Measurements from ENCODE around the gene GNA12. TPM values are rescaled to one million over a fixed set of nuclear protein-coding genes. Genes with fewer than 3 reads are reported as not detected.
A peak's percentile ranks its signal among the peaks of the same experiment; 100 is the strongest.
"Not testable (repeated sequence)": the region's sequence is repeated elsewhere in the genome, so short reads cannot be mapped to it uniquely, and the experiment has no call there.

GNA12 gene
- total and polyA plus RNA-seq, 9 of the 15 experiments (the other 6 are each of a cell fraction or from before 2014, with no cell fraction given), result 0.65 to 32.7 (median 9.6) TPM

- ChIA-PET POLR2A (interaction anchor here (0.6 kb wide), 1 partner anchor 10 kb away, joined by 3 read pairs; no protein-coding TSS in a partner anchor), CTCF (ENCODE audit: low intra/inter-chr PET ratio) (no interaction called here)
- WGBS (ENCODE audit: insufficient coverage, low coverage, missing lambda C conversion rate), result 68% methylated on average over 11 of the region's 15 CpGs
- no peak overlapping the region for H3K4me2 ChIP-seq (ENCODE audit: insufficient read depth, low read length)
- peaks cover 11 to 26% of the 10 kb centered on the region in 2 experiments for H3K4me1 ChIP-seq (replicated peaks in 1 of 2; ENCODE audit: control insufficient read depth in 2 of 2, insufficient read depth in 2 of 2, low read length in 2 of 2)
- H2AFZ ChIP-seq (ENCODE audit: low read depth, low read length), result no peak overlapping the region
- FAIRE-seq, result peak; percentile 46
- intact Hi-C loops (cut with micrococcal nuclease) (no loop called here), in situ Hi-C loops (cut with MboI) (no loop called here)
- ATAC-seq, result no peak
- H3K27me3 ChIP-seq (ENCODE audit: control insufficient read depth in 2 of 2, insufficient read depth in 2 of 2, low read length in 2 of 2), result no peaks in the 10 kb centered on the region
- BruUV-seq (replicated peaks), result no TSS peak
- no peak overlapping the region for H3K9ac ChIP-seq (ENCODE audit: insufficient read depth in 1 of 2, low read depth in 2 of 2, low read length in 2 of 2)
- H3K36me3 ChIP-seq (ENCODE audit: control insufficient read depth, insufficient read depth, low read length), result peaks cover 20% of the 10 kb centered on the region; the same call in 1 of the 3 replicates
- DNase-seq (ENCODE audit: extremely low read depth in 1 of 4, low spot score in 3 of 4), result no peak
- no peaks in the 10 kb centered on the region for H4K20me1 ChIP-seq (replicated peaks; ENCODE audit: control insufficient read depth, insufficient read depth, low read length)
- peaks cover 4% of the 10 kb centered on the region; the same call in 2 of the 3 replicates for H3K79me2 ChIP-seq (ENCODE audit: control insufficient read depth, insufficient read depth, low read length)
- H3K9me3 ChIP-seq (replicated peaks; ENCODE audit: control insufficient read depth, insufficient read depth, low read depth, low read length), result no peaks in the 10 kb centered on the region
- TF ChIP-seq ATF7 (IDR thresholded peaks at IDR 0.05) (no peak), ZNF830 (CRISPR knock-in tag; IDR thresholded peaks at IDR 0.05) (no peak), CHAMP1 (IDR thresholded peaks at IDR 0.05) (no peak), ARID3B (CRISPR knock-in tag; IDR thresholded peaks at IDR 0.05; ENCODE audit: borderline replicate concordance) (no peak), HNRNPK (IDR thresholded peaks at IDR 0.05; ENCODE audit: low read depth, low read length, poor library complexity, severe bottlenecking) (no peak), THRAP3 (IDR thresholded peaks at IDR 0.05; ENCODE audit: borderline replicate concordance) (no peak), MAFK (IDR thresholded peaks at IDR 0.05; ENCODE audit: low read length) (no peak)
- TF ChIP-seq, protein P1, sequence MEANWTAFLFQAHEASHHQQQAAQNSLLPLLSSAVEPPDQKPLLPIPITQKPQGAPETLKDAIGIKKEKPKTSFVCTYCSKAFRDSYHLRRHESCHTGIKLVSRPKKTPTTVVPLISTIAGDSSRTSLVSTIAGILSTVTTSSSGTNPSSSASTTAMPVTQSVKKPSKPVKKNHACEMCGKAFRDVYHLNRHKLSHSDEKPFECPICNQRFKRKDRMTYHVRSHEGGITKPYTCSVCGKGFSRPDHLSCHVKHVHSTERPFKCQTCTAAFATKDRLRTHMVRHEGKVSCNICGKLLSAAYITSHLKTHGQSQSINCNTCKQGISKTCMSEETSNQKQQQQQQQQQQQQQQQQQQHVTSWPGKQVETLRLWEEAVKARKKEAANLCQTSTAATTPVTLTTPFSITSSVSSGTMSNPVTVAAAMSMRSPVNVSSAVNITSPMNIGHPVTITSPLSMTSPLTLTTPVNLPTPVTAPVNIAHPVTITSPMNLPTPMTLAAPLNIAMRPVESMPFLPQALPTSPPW (CRISPR knock-in tag; IDR thresholded peaks at IDR 0.05), result no peak
- no peak overlapping the region for H3K27ac ChIP-seq (ENCODE audit: extremely low read depth, low read depth, low read length)
- no peak overlapping the region for H3K4me3 ChIP-seq
- H3K9me1 ChIP-seq (ENCODE audit: control insufficient read depth, insufficient read depth, low read length), result no peaks in the 10 kb centered on the region
Measured at GRCh38 chr7:2728316-2729030, 115.6 kb downstream of the GNA12 start.

GRCh38 chr7:2727206-2727605 lies 116.9 kb downstream of the GNA12 start:
- H3K79me2 ChIP-seq (ENCODE audit: control insufficient read depth, insufficient read depth, low read length); H2AFZ ChIP-seq (ENCODE audit: low read depth, low read length); H3K27ac ChIP-seq (ENCODE audit: extremely low read depth, low read depth, low read length); CTCF ChIA-PET (ENCODE audit: low intra/inter-chr PET ratio); ATAC-seq; H3K9me1 ChIP-seq (ENCODE audit: control insufficient read depth, insufficient read depth, low read length); H4K20me1 ChIP-seq (replicated peaks; ENCODE audit: control insufficient read depth, insufficient read depth, low read length); FAIRE-seq; DNase-seq (ENCODE audit: extremely low read depth in 1 of 4, low spot score in 3 of 4); H3K27me3 ChIP-seq (ENCODE audit: control insufficient read depth in 2 of 2, insufficient read depth in 2 of 2, low read length in 2 of 2); H3K4me2 ChIP-seq (ENCODE audit: insufficient read depth, low read length); H3K4me3 ChIP-seq; intact Hi-C loops (cut with micrococcal nuclease); H3K9ac ChIP-seq (ENCODE audit: insufficient read depth in 1 of 2, low read depth in 2 of 2, low read length in 2 of 2); H3K9me3 ChIP-seq (replicated peaks; ENCODE audit: control insufficient read depth, insufficient read depth, low read depth, low read length); in situ Hi-C loops (cut with MboI); BruUV-seq (replicated peaks): not testable (repeated sequence)
- peaks cover 20% of the 10 kb centered on the region; the same call in 1 of the 3 replicates for H3K36me3 ChIP-seq (ENCODE audit: control insufficient read depth, insufficient read depth, low read length)
- POLR2A ChIA-PET, result interaction anchor here (1.1 to 1.7 kb wide), 4 partner anchors 9 to 31 kb away, joined by 3 to 5 read pairs (median 4); no protein-coding TSS in a partner anchor
- peaks cover 0 to 20% of the 10 kb centered on the region in 2 experiments; a peak in 2 of 5 replicates for H3K4me1 ChIP-seq (replicated peaks in 1 of 2; ENCODE audit: control insufficient read depth in 2 of 2, insufficient read depth in 2 of 2, low read length in 2 of 2)
- 81% methylated on average over 10 of the region's 13 CpGs for WGBS (ENCODE audit: insufficient coverage, low coverage, missing lambda C conversion rate)

Data from K562 (cell line).